Activated T-cell treated with anti-CD3 and anti-CD28 coated beads, Interleukin-2, amount 50 U/mL, for 1 hour (primary cell): Measurements from ENCODE around the gene MON1A.

Experiments
- DNase-seq: peaks from one replicate; pipeline ENCODE4 v3.0.0-alpha.2; 2020

The MON1A gene

GRCh38 chr3:49882166-49882565 is 47.4 kb downstream of the MON1A start:
- no peak for DNase-seq

DNA sequence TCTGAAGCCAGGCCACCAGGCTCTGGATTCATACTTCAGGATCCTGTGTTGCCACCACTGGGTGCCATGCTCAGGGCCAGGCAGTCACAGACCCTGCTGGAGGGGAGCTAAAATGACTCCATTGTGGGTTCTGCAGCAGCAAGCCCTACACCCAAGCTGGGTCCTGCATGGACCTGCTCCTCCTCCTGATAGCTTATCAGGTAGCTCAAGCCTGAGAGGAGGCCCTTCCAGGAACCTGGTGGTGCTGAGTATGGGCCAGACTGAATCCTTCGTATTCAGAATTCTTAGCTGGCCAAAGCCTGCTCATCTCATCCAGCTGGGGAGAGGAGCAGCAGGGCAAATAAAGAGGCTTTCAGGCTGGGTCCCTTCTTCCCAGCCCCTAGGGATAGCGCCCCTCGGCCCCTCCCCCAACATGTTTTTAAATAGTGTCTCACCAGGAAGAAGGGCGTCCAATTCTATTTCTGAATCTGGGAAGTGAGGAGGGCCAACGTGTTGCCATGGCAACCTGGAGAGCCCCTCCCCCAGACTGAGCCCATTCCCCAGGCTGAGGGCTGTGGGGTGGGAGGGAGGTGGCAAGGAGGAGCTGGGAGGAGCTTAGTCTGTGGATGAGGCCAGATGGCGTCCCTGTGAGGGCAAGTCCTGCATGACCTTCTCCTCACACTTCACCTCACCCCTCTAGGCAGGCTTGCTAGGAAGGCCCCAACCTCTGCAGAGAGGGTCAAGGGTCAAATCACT is 48.9 kb downstream of the MON1A start:
- DNase-seq, result no peak

DNA sequence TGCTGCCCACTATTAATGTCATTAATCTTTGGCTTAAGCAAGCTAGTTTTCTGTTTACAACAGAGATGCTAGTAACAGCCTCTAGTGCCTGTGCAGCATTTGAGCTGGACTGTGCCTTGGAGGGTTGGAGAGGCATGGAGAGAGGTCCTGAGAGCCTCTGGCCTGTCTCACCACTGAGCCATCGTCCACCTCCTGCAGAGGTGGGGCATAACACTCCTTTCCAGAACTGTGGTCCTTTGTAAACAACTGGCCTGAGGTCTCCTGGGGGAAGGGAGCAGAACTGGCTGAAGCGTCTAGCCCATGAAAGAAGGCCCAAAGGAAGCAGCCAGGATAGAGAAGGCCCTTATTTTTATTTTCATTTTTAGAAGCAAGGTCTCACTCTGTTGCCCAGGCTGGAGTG is 49.9 kb downstream of the MON1A start:
- no peak for DNase-seq

GRCh38 chr3:49878686-49879085 is 50.9 kb downstream of the MON1A start:
- DNase-seq, result no peak

- DNase-seq, result no peak
Measured at GRCh38 chr3:49877716-49878115, 51.9 kb downstream of the MON1A start.

DNA sequence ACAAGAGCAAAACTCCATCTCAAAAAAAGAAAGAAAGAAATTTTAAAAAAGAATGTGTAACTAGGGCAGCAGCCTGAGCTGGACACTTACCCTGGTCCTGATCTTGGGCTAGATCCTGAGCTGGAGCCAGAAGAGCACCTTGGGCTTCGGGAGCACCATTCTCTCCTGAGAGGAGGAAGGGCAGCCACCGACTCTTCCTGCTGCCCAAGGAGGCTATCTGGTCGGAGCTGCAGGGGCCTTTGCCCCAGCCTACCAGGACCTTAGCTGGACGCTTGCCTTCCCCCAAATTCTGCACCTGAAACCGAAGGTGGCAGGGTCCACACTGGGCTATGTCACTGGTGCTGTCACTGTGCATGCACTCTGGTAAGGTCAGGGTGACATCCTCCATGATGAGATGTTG is 53.0 kb downstream of the MON1A start:
- DNase-seq, result no peak

- DNase-seq, result no peak
Measured at GRCh38 chr3:49873623-49874022, 56.0 kb downstream of the MON1A start.

- DNase-seq, result peak; percentile 45
Measured at GRCh38 chr3:49872801-49873281, 56.8 kb downstream of the MON1A start.

GRCh38 chr3:49871531-49872153 is 58.0 kb downstream of the MON1A start:
- DNase-seq, result no peak

DNA sequence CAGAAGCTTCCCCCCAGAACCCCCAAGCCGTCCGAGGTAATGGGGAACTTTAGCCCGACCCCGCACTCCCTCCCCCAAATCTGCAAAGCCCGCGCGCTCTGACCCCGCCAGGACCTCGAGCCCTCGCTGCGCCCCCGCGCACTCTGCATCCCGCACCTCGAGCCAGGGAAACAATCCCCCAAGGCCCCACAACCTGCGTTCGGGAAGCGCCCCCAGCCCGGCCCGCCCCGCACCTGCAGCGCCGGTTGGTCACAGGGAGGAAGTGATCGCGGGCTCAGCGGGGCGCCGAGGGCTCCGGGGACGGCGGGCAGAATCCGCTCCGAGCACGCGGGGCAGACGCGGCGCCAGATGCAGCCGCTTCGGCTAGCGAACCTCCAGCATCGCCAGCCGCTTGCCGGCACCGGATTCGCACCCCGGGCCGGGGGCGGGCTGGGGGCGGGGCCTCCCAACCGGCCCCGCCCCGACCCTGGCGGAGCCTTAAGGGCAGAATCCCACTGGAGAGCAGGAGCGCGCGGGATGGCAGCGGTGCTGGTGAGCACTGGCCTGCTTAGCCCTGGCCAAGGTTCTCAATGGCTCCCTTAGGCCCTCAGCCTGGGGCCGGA is 60.0 kb downstream of the MON1A start, which contains the start of gene CAMKV:
TSS of gene CAMKV (minus strand) at position 382 of the 602 bp plus-strand sequence. CDS start 7,518 bp downstream, outside the sequence.
- DNase-seq, result peak; percentile 29

GRCh38 chr3:49868862-49869466 is 60.6 kb downstream of the MON1A start:
- DNase-seq, result no peak

- no peak for DNase-seq
Measured at GRCh38 chr3:49867871-49868321, 61.7 kb downstream of the MON1A start.

DNA sequence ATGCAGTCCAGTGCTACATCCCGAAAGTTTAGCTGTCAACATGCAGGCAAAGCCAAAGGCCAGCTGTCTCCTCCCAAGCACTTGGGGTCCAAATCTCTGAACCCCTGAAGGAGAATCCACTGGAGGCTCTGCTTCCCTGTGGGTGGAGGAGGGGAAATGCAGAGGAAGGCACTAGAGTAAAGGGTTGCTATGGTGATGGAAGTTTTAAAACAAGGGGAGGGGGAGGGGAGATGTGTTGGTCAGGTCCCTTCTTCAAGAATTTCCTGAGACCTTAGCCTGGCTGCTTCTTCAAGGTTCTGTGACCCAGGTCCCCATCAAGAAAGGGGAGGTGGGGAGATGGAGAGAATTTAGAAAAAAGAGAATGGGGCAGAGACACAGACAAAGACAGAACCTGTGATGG is 62.2 kb downstream of the MON1A start:
- DNase-seq, result no peak

DNA sequence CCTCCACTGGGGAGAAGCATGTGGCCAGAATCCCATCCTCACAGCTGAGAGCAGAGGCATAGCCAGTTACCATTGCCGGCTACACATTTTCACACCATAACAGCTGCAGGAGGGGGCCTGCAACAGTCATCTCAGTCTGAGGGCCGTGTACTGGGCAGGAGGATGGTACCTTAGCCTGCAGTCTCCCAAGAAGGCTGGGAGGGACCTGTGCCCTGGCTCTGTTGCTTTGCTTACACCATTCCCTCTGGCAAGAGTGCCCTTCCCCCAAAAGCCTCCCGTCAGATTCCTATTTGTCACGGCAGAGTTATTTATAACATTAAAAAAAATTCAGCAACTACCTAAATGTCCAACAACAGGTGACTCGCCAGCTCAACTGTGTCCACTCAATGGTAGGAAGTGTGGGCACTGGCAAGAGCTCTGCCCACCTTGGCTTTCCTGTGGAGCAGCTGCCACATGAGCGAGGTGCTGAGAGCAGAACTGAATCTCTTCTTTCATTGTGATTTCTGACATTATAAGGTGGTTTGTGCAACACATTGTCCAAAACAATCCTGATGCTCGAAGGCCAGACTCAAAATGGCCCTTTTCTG is 64.3 kb downstream of the MON1A start:
- no peak for DNase-seq

DNA sequence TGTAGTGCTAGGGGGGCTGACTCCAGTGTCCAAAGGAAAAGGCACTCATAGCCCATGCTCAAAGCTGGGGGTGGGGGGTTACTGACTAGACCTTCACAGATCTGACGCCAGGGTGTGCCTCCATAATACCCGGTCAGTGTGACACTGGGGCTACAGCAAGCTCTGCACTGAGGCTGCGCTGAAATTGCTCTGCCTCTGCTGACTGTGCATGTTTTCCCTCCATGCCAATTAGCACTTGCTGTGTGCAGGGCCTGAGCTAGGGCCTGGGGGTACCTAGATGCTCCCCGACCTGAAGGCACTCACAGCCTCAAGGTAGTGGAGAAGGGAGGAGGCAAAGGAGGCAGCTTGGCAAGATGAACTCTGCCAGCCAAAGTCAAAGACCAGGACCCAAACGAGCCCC is 65.1 kb downstream of the MON1A start:
- DNase-seq, result no peak

- DNase-seq, result no peak
Measured at GRCh38 chr3:49859576-49860305, 69.9 kb downstream of the MON1A start.
